NCI-H69 (cell line): ENCODE data around the gene ADGRD1.
A peak's percentile ranks its signal among the peaks of the same experiment; 100 is the strongest.
"Not testable (repeated sequence)": the region's sequence is repeated elsewhere in the genome, so short reads cannot be mapped to it uniquely, and the experiment has no call there.

ENCODE experiments used
- DNase-seq: peaks from one replicate; lab custom pipeline; 2025; lab: John Stamatoyannopoulos, UW

The ADGRD1 gene

GRCh38 chr12:130953771-130954543, at the start of gene ADGRD1:
TSS of gene ADGRD1 (plus strand) at chr12:130953907. CDS start at chr12:130954466, 559 bp downstream.
- DNase-seq, result no peak

- no peak for DNase-seq
These were observed 49.6 kb upstream of the ADGRD1 start for GRCh38 chr12:130904064-130904463.

GRCh38 chr12:130904936-130905455, 48.7 kb upstream of the ADGRD1 start:
- DNase-seq, result not testable (repeated sequence)

- no peak for DNase-seq
These were observed 44.6 kb upstream of the ADGRD1 start for GRCh38 chr12:130909111-130909510.

- no peak for DNase-seq
These were observed 42.5 kb upstream of the ADGRD1 start for GRCh38 chr12:130911193-130911592.

- DNase-seq, result no peak
These were observed 41.8 kb upstream of the ADGRD1 start for GRCh38 chr12:130911933-130912332.

GRCh38 chr12:130916241-130916911, 37.3 kb upstream of the ADGRD1 start:
- peak; percentile 82 for DNase-seq

GRCh38 chr12:130917607-130918006, 36.1 kb upstream of the ADGRD1 start:
- DNase-seq, result no peak

GRCh38 chr12:130919086-130919485, 34.6 kb upstream of the ADGRD1 start:
- no peak for DNase-seq

- no peak for DNase-seq
These were observed 33.5 kb upstream of the ADGRD1 start for GRCh38 chr12:130920119-130920703.

GRCh38 chr12:130920723-130921381, 32.9 kb upstream of the ADGRD1 start:
- no peak for DNase-seq

- DNase-seq, result no peak
These were observed 31.2 kb upstream of the ADGRD1 start for GRCh38 chr12:130922511-130922953.

- DNase-seq, result no peak
These were observed 28.6 kb upstream of the ADGRD1 start for GRCh38 chr12:130924966-130925665.

GRCh38 chr12:130925666-130926015, 28.1 kb upstream of the ADGRD1 start:
- DNase-seq, result no peak

GRCh38 chr12:130929363-130929762, 24.3 kb upstream of the ADGRD1 start:
- no peak for DNase-seq

GRCh38 chr12:130932061-130932930, 21.4 kb upstream of the ADGRD1 start:
- no peak for DNase-seq

- DNase-seq, result no peak
These were observed 20.3 kb upstream of the ADGRD1 start for GRCh38 chr12:130933269-130933995.

GRCh38 chr12:130934753-130935152, 19.0 kb upstream of the ADGRD1 start:
- DNase-seq, result no peak

- DNase-seq, result no peak
These were observed 17.1 kb upstream of the ADGRD1 start for GRCh38 chr12:130936561-130936960.

GRCh38 chr12:130937063-130937462, 16.6 kb upstream of the ADGRD1 start:
- no peak for DNase-seq
